ENCODE data around the gene RACK1. TPM values are rescaled to one million over a fixed set of nuclear protein-coding genes. Genes with fewer than 3 reads are reported as not detected.

RACK1 gene
- total and polyA plus RNA-seq, 2 experiments from 2014 or later: 2,372 to 4,798 TPM

DNA sequence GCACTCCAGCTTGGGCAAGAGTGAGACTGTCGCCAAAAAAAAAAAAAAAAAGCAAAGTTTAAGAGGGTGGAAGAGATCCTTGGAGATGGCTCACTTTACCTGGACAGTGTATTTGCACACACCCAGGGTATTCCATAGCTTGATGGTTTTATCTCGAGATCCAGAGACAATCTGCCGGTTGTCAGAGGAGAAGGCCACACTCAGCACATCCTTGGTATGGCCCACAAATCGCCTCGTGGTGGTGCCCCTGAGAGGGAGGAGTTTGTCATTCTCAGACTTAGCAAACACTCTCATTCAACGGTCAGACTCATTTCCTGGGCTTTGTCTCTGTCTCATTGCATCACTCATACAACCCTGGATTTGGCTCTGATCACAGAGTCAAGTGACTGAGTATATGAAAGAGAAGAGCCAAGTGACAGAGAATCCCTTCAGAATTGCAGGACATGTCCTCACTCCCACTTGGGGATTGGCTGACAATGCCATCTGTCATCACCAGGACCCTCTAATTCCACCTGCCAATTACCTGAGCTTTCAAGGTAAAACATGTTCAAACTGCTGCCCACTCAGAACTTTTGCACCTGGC is 2.2 kb downstream of the RACK1 start (continued):
- TF ChIP-seq, protein P1, sequence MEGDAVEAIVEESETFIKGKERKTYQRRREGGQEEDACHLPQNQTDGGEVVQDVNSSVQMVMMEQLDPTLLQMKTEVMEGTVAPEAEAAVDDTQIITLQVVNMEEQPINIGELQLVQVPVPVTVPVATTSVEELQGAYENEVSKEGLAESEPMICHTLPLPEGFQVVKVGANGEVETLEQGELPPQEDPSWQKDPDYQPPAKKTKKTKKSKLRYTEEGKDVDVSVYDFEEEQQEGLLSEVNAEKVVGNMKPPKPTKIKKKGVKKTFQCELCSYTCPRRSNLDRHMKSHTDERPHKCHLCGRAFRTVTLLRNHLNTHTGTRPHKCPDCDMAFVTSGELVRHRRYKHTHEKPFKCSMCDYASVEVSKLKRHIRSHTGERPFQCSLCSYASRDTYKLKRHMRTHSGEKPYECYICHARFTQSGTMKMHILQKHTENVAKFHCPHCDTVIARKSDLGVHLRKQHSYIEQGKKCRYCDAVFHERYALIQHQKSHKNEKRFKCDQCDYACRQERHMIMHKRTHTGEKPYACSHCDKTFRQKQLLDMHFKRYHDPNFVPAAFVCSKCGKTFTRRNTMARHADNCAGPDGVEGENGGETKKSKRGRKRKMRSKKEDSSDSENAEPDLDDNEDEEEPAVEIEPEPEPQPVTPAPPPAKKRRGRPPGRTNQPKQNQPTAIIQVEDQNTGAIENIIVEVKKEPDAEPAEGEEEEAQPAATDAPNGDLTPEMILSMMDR (conservative IDR thresholded peaks at IDR 0.05; ENCODE audit: low read depth in 2 of 2): no peak

DNA sequence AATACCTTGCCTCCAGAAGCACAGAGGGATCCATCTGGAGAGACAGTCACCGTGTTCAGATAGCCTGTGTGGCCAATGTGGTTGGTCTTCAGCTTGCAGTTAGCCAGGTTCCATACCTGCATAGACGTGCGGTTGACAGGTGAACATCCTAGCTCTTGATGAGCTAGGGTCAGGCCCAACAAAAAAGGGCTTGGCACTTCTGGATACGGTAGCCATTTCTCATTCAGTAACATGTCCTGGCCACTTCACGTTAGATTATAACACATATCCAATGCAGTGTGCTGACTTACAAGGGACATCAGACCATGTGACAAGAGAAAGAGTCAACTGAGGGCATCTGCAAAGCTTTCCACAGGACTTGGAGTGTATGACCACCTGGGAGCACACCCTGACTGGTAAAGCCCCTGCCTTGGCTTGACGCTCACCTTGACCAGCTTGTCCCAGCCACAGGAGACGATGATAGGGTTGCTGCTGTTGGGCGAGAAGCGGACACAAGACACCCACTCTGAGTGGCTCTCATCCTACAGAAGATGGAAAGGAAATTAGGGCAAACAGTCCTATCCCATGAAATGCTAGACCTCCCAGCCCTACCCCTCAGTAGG is 4.5 kb downstream of the RACK1 start:
- Histone ChIP-seq H3K27me3 (ENCODE audit: insufficient read depth) (no peaks in the 10 kb centered on the region), H3K79me2 (replicated peaks; ENCODE audit: insufficient read depth) (peaks cover 56% of the 10 kb centered on the region), H2AFZ (no peak overlapping the region), H4K20me1 (replicated peaks; ENCODE audit: insufficient read depth) (peaks cover 71% of the 10 kb centered on the region), H3K4me2 (no peak overlapping the region), H3K4me1 (ENCODE audit: insufficient read depth) (peaks cover 25% of the 10 kb centered on the region), H3K36me3 (ENCODE audit: insufficient read depth) (peaks cover 76% of the 10 kb centered on the region), H3K27ac (ENCODE audit: low read depth) (peak overlapping the region; percentile 86), H3F3A (replicated peaks; ENCODE audit: low read depth) (peaks cover 86% of the 10 kb centered on the region), H3K9me2 (ENCODE audit: insufficient read depth) (no peaks in the 10 kb centered on the region), H3K4me3 (no peak overlapping the region)
- H3K27me3 Mint-ChIP-seq (ENCODE audit: insufficient read depth, low read depth, poor library complexity): peaks cover 64% of the 10 kb centered on the region
- peaks cover 95% of the 10 kb centered on the region for H3K36me3 Mint-ChIP-seq (ENCODE audit: low read depth)
- H3K4me1 Mint-ChIP-seq: peaks cover 40% of the 10 kb centered on the region
- peak overlapping the region; percentile 55 for H3K4me3 Mint-ChIP-seq
- H3K27ac Mint-ChIP-seq: peak overlapping the region; percentile 71; the same call in 1 of the 2 replicates
- ATAC-seq (no peak), DNase-seq (ENCODE audit: low spot score) (no peak)
- peaks cover 16% of the 10 kb centered on the region; the same call in 2 of the 3 replicates for H3K9me3 Mint-ChIP-seq
- no peak for TF ChIP-seq JUNB (IDR thresholded peaks at IDR 0.05; ENCODE audit: unreplicated experiment)
- TF ChIP-seq, protein P1 (conservative IDR thresholded peaks at IDR 0.05; ENCODE audit: low read depth in 2 of 2): no peak
- TF ChIP-seq, protein P2, sequence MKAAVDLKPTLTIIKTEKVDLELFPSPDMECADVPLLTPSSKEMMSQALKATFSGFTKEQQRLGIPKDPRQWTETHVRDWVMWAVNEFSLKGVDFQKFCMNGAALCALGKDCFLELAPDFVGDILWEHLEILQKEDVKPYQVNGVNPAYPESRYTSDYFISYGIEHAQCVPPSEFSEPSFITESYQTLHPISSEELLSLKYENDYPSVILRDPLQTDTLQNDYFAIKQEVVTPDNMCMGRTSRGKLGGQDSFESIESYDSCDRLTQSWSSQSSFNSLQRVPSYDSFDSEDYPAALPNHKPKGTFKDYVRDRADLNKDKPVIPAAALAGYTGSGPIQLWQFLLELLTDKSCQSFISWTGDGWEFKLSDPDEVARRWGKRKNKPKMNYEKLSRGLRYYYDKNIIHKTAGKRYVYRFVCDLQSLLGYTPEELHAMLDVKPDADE (IDR thresholded peaks at IDR 0.05): no peak
- TF ChIP-seq REST (IDR thresholded peaks at IDR 0.05; ENCODE audit: unreplicated experiment): no peak
- no peak for TF ChIP-seq POLR2AphosphoS5 (IDR thresholded peaks at IDR 0.05; ENCODE audit: low read depth)
- TF ChIP-seq ZNF462 (CRISPR knock-in tag; IDR thresholded peaks at IDR 0.05): no peak
- TF ChIP-seq EZH2phosphoT487 (IDR thresholded peaks at IDR 0.05; ENCODE audit: unreplicated experiment): no peak
- TF ChIP-seq NANOG (IDR thresholded peaks at IDR 0.05; ENCODE audit: borderline replicate concordance): no peak

Data from GM23338 (cell line).